Medulla oblongata (tissue), 1 donor: ENCODE results near the gene CFAP58.

ENCODE experiments used
- DNase-seq: peaks from one replicate; pipeline ENCODE4 v3.0.0-alpha.2; 2015; ENCODE audit errors: extremely low spot score

Gene CFAP58

DNA sequence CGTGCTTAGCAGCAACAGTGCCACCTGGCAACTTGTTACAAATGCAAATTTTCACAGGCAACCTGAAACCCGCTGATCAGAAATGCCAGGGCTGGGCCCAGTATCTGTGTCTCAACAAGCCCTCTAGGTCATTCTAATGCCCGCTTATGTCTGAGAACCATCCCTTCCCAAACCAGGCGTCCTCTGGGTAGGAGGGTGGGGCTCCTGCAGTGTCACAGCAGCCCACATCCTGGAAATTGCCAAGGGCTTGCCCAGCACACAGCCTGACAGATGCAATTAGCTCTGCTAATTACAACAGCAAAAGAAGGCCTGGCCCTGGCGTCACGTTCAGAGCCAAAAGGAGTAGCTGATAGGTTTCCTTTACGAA lies 31.2 kb upstream of the CFAP58 start:
- no peak for DNase-seq

DNA sequence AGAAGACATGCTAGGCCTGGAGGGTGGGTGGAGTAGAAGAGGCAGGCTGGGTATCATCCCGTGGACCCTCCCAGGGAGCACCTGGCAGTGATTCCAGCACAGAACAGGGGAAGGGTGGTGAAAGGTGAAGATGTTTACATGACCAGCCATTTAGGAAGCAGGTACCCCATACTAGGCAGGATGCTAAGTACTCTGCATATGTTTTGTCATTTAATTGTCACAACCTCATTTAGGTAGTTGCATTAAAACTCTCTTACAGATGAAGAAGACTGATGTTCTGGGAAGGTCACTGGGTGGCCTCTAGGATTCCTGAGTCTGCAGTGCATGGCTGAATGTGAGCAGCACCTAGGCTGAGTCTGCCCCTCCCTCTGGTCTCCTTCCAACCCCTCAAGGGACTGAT lies 30.5 kb upstream of the CFAP58 start:
- no peak for DNase-seq

DNA sequence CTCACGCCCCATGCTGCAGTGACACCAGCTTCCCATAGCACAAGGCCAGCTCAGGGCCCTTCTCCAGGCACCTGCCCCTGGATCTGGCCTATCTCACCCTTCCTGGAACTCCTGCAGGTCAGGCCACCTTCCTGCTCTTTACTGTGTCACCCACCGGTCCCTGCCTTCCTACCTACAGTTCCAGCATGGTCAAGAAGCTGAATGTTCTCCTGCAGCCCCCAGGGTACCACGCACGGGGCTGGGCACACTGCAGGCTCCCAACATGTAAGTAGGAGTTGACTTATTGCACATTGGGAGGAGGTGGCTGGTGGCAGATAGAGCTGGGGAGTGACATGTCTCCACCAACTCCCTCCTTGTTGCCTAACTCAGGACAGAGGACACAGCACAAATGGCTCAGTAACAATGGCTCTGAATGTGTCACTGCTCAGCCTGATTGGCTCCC lies 29.9 kb upstream of the CFAP58 start:
- no peak for DNase-seq

DNA sequence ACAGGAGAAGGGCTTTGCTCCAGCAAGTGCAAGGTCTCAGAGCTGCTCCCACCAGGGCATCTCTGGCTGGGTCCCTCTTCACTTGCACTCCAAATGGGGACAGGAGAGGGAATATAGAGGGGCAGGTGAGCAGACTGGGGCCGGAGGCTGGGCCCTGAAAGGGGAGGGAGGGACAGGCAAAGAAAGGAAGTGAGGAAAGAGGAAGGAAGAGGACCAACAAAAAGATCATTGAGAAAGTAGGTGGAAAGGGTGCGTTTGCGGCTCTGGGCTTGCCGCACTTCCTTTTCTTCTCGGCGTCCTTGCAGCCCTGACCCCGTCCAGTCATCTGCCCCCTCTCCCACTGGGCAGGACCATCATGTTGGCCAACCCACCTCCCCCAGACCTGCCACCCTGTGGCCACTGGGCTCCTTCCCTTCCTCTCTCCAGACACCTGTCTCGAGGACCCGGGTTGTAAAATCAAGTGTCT lies 29.4 kb upstream of the CFAP58 start:
- DNase-seq, result no peak

DNA sequence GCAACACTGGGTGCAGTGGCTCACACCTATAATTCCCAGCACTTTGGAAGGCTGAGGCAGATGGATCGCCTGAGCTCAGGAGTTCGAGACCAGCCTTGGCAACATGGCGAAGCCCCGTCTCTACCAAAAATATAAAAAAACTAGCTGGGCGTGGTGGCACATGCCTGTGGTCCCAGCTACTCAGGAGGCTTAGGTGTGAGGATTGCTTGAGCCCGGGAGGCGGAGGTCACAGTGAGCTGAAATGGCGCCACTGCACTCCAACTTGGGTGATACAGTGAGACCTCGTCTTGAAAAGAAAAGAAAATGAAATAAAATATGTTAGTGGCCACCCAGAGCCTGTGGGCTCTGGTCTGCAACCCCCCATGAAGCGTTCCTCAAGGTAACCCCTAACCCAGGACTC lies 28.7 kb upstream of the CFAP58 start:
- no peak for DNase-seq

DNA sequence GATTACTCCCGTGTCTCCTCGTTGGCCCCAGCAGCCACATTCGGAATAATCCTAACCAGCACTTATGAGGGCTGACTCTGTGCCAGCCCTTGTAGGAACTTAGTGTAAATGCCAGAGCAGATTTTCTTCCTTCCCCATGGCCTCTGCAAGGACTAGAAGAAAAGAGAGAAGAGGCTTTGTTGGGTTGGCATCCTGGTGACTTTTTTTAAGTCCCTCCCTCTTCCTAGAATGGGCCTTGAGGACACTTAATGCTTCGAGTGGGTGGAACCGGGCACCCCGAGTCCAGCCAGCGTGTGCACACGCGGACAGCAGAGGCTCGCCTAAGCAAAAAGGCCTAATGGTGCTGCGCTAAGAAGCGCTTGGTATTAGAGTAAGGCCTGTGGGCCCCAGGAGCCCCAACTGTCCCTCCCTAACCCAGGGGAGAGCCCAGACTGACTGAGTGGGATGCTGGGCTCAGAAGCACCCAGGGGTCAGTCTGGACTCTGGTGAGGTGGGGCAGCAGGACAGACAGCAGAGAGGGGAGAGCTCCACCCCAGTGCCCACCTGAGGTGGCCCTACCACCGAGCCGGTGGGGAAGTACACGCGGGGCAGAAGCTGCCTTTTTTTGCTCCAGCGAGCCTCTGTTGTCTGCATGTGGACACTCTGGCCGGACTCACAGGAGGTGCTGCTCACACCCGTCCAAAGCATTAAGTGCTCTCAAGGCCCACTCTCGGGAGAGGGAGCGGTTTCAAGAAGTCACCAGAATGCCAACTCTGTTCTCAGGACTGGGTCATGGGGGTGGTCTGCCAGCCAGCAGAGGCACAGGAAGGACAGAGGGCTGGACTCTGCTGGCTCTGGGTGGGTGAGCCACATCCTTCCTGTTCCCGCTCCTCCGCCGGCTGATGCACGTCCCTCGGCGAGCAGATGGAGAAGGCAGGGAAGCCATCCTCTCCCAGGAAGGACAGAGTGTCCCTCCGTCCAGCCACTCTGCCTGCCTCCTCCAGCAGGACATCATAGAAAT lies 27.9 kb upstream of the CFAP58 start:
- peak; percentile 60 for DNase-seq

DNA sequence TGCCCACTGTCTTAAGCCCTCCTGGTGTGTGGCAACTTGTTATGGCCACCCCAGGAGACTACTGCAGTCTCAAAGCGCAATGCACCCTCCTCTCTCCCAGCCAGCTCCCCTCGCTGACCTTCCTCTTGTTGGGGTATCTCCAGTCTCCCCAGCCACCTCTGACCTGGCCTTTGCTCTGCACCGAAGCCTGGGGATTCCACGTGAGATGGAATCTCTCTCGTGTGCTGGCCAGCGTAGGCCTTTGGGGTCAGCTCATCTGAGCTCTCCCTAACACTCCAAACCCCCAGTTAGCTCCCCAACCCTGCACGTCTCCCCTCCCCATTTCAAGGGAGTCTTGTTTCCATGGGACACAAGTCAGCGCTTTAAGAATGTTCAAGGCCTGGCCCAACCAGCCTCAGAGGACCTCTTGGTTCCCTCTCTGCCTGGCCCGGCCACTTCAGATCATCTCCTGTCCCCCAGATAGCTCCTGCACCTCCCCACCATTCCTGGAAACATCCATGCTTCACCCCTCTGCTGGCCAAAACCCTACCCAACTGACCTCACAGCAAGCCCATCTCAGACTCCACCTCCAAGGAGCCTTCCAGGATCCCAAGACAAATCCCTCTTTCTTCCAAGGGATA lies 26.5 kb upstream of the CFAP58 start:
- DNase-seq, result no peak

DNA sequence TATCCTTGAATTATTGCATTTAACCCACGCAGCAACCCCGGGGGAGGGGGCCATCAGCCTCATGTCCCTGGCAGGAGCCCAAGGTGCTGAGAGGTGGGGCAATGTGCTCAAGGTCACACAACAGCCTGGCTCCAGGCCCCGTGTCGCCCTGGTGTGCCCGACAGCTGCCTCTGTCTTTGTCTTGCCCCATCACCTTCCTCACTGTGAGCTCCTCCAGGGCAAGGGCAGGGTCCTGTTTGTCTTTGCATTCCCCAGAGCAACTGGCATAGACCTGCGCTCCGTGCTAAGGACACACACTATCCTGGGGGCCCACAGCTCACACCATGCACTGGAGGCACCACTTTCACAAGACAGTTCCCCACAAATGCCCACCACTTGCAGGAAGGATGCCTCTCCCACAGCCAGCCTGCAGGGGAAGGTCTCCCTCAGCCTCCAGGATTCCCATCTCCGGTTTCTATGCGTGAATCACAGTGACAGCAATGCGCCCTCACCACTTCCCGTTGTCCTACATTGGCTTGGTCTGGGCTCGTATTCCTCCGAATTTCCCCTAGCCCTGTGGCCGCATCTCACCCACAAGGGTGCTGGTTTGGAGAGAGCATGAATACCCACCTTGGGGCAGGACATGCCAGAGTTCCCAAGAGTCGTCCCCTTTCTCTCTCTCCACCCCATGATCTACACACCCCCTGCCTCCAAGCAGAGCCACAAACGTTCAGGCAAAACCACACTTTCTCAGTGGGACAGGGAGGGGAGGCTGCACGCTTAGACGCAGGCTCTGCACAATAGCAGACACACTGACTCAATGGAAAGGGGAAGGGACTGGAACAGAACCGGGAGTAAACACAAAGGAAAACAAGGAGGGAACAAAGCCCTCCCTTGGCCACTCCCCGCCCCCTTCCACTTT lies 25.6 kb upstream of the CFAP58 start:
- peak; percentile 67 for DNase-seq

DNA sequence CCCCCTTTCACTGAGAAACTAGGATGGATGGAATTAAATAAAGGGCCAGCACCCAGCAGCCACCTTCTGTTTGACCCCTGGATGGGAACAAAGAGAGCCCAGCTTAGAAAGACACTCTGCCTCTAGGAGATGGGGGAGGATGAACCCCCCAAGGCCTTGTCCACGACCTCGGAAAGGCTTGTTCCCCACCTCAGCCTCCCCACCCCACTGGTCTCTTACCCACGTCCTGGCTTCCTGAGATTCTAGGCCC lies 25.1 kb upstream of the CFAP58 start:
- DNase-seq, result no peak

DNA sequence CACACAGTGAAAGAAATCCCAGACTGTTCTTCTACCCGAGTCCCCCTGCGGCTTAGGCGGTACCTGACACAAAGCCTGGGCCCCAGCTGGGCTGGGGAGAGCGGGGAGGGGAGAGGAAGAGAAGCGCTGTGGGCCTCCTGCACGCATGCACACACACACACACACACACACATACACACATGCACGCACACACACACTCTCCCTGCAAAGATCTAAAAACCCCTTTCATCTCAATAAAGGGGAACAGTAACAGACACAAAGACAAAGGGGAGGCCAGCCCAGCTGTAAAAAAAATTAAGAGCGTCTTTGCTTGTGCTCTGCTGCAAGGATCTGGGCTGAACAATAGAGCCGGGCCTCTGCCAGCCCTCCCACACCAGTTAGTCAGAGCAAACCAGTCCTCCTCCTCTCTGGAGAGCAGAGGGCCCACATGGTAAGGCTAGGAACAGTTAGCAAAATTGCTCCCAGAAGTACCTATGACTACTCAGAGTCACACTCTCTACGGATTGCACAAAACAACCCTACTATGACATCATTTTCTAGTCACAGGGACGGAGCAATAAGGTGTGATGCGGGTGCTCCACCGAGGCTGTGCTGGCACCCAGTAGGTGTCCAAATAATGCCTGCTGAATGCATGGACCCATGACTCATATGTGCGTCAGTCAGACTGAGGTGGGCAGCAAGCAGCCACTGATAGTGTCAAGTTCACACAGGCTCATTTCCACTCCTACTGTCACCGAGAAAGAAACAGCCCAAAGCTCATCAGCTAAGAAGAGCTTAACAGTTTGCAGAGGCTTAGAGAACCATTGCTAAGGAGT lies 24.5 kb upstream of the CFAP58 start:
- peak; percentile 65 for DNase-seq

DNA sequence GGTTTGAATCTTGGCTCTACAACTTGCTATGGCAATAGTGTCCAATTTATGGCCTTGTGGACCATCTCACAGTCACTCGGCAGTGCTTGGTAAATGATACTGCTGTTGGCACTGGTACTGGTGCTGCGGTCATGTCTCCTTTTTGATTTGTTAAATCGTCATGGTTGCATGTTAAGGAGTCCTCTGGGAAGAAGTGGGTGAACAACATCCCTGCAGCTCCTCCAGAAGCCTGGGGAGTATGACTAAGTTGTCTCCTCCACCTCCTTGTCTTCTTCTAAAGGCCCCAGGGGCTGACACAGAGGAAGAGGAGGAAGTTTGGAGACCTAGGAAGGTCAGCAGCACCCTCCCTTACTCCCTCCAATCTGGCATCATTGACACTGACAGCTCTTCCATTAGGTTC lies 23.9 kb upstream of the CFAP58 start:
- no peak for DNase-seq

DNA sequence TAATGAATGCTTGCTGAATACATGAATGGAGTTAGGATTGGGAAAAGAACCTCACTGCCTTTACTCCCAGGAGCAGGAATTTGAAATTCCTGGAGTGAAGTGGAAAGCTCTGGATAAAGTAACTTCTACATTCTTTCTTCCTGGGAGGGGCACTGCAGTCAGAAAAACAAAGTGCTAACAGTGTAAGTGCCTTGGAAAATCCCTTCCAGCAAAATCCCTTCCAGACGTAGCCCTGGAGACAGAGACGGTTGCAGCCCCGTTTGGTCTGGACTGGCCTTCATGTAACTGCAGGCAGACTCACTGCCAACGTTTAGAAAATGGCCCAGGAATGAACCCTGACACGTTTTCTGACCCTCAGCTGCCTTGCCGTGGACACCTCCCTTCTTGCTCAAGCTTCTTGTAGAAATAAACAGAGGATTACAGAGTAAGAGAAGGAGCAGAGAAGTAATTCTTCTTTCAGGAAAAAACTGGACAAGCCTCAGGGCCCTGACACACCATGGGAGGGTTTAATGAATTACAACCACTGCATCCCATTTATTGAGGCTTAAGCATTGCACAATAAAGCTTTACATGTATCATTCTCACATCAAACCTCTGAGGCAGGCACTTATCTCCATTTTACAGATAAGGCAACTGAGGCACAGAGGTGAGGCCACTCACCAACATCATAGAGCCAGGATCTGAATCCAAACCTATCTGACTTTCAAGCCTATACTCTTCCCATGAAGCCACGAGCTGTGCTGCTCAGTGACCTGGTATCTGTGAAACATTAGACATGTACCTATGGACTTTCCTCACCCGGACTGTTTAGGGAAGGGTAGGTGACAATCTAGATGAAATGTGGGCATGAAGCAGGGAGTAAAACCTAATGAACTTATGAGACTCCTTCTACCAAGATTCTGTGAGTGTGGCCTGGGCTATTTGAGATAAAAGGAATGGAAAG lies 23.2 kb upstream of the CFAP58 start:
- peak; percentile 66 for DNase-seq

DNA sequence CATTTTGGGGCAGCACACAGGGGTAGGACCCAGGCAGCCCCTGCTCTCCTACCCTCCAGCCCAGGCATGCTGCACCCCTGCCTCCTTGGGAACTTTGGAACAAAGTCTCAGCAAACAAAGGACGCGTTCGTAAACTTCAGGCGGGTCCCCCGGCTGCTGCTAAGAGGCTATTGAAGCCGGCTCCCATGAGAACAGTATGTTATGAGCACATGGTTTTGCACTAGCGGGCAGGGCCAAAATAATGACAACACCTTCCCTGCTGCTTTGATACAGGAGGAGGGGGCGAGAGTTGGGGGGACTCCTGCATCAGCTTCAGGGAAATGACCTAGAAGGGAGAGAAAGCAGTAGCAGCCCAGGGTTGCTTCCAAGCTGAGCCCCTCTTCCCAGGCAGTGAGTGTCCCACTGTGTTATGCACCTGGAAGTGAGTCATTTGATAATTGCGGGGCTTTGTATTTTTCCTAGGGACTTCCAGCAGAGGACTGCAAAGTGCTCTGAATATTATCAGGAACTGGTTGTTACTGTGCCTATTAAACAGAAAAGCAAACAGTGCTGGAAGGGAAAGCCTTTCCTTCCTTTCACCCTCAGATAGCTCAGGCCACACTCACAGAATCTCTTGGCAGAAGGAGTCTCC lies 22.3 kb upstream of the CFAP58 start:
- peak; percentile 45 for DNase-seq

DNA sequence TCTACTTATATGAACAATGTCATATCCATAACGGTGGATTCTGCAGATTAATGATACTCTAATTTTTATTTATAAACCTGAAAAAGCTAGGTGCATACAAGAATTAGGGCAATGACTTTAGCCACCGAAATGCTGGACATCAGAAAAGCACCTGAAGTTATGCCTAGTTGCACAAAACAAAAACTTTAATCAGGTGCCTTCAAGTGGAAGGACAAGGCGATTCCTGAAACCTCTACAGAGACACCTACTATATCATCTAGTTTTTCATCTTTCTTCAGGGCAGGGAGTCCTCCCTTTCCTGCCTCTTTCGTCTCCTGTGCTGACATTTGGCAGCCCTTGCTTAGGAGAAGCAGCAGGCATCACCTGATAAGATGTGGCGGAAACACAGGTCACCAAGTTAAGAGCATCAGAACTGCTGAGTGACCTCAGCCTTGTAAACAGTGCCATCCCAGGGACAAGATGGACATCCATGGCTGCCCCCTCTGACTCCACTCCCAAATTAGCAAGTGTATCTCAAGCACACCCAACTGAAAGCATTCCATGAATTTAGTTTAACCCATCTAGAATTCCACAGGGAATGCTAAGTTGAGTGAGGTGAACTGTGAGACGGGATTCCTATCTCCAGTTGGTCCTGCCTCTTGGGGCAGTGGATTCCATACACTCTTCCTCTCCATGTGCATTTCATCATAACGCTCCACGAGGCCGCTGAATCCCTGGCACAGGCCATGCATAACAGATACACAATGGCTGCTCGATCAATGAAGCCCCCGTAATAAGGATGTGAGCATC lies 21.2 kb upstream of the CFAP58 start:
- DNase-seq, result no peak

DNA sequence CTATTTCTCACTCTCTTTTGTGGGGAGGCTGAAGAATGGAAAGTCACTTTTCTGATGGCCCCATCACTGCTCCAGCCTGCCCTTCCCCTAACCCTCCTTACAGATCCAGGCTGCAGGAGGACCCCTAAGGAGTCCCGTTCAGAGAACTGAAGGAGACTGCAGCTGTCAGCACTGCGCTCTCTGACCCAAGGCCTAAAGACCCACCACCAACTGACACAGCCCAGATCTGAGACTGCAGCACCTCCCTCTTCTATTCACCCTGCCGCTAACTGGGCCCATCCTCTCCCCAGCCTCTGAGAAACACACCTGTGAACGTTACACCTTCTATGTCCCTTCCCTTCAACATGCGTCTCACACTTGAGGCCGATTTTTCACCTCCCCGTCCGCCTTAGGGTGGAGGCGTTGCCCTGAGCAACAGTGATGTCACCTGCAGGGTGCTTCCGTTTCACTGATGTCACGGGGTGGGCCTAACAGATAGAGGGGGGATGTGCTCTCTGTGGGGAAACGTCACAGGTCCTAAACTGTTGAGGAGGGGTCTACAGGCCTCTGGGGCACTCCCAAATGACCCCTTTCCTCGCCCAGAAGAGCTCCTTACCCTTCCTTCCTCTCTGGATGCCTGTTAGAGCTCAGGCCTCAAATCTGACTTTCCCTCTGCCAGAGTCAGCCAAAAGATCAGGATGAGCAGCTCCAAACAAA lies 20.5 kb upstream of the CFAP58 start:
- no peak for DNase-seq

DNA sequence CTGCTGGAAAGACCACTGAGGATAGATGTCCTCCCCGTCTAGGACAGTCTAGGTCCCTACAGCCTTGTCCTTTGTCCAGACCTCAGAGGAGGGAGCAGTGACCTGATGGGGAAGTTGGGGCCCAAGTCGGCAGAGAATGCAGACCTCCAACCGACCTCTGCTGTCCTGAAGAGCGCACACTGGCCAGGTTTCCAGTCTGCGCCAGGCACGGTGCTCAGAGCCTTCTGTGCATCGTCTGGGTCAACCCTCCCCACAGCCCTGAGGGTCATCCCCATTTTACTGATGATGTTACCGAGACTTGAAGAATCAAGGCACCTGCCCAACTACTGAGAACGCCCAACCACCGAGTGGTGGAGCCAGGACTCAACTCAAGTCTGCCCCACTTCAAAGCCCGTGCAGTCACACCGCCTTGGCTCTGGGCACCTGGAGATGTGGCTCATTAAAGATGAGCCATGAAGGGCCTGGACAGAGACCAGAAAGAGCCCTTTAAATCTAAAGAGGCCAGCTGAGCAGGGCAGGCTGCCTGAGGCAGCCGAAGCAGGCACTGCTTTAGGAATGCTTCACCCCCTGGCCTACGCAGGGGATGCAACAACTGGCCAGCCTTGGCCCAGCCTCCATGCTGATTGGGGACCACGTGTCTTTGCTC lies 19.8 kb upstream of the CFAP58 start:
- DNase-seq, result no peak

DNA sequence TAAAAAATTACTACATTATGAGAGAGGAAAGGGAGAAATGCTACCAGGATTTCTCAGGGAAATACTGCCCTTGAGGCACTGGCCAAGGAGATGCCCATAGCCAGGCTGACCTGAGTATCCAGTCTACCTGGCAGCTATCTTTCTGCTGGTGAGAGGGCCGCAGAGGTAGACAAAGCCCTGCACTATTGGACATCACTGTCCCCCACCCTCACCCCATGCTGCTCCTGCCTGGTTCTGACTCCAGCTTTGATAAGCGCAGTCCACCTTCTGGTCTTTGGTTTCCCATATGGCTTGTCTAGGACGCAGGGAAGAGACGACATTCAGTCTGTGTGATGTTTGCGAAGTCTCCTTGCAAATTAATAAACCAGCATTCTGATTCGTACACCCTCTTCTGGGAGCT lies 19.1 kb upstream of the CFAP58 start:
- DNase-seq, result no peak
